ENCODE measurements around the gene PRAMEF6.
"Not testable (repeated sequence)": the region's sequence is repeated elsewhere in the genome, so short reads cannot be mapped to it uniquely, and the experiment has no call there.

Gene PRAMEF6

DNA sequence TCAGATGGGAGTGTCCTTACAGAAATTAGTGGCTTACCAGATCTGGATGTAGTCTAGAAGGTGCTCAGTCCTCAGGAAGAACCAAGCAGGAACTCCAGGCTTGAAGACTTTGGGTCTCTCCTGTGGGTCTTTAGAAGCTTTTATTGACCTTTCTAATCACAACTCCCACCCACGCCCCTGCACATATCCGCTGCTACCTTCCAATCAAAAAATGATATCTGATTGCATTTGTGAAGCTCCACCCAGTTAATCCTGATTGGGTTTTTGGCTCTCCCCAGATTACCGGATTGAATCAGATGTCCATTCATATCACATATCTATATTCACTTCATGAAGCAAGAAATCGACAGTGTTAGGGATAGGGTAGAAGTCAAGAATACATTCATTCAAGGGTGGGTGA, at the start of gene PRAMEF6:
Gene PRAMEF6, minus strand, starts transcription at position 101 of the 400 bp plus-strand sequence. CDS start 5,062 bp downstream, outside the sequence.
- DNase-seq: not testable (repeated sequence)

- DNase-seq: not testable (repeated sequence)
Measured at GRCh38 chr1:12924368-12924767, 23.0 kb downstream of the PRAMEF6 start.

DNA sequence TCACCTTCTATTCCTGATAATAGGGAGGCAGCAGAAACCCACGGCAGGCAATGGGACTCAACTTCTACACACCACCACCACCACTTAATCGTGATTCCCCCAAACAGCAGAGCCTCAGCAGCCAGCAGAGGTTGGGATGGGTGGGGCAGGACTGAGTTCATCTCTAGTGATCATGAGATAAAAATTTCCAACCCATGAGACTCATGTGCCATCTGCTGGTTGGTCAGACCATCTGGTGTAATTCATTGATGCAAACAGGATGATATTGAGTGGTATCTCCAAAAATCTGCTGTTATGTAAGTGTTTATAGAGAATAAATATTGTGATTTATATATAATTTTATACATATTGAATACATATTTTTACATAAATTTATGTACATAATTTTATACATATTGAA, 25.6 kb downstream of the PRAMEF6 start:
- DNase-seq: not testable (repeated sequence)

DNA sequence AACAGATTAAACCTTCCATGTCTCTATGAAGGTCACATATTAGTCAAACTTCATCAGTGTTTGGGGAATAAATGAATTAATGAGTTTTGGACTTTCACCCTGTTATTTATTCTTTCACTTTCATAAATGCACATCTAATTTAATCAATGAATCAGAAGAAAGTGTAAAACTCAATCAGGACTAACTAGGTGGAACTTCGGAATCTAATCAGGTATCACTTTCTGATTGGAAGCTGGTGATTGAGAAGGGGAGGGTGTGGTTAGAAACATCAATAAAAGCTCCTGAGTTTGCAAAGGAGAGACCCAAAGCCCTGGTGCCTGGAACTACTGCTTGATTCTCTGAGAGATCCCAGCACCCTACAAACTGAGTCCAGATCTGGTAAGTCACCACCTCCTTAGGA, 31.1 kb downstream of the PRAMEF6 start, which contains the start of gene PRAMEF7:
Gene PRAMEF7, plus strand, starts transcription at position 301 of the 400 bp plus-strand sequence. CDS start 1,083 bp downstream, outside the sequence.
- not testable (repeated sequence) for DNase-seq

- not testable (repeated sequence) for DNase-seq
Measured at GRCh38 chr1:12903793-12904572, 43.4 kb downstream of the PRAMEF6 start.

DNA sequence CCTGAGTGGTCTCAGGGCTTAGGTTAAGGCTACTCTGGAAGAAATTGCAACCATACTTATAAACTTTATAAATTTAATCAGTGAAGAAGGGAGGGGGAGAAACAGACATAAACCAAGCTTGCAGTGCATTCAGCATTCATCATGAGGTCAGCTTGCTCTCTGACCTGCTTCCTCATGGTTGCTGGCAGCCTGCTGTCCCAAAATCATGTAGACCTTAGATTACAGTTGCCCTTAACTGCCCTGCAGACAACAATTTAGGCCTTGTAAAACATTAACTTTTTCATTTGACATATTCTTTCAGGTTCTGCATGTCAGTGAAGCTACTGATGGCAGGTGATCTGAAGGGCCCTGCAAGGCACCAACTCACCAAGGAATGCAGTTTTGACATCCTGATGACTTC, 48.2 kb downstream of the PRAMEF6 start:
- DNase-seq: not testable (repeated sequence)

- not testable (repeated sequence) for DNase-seq
Measured at GRCh38 chr1:12898170-12898569, 49.2 kb downstream of the PRAMEF6 start, which contains the start of gene PRAMEF10. Gene PRAMEF10, minus strand, starts transcription at chr1:12898270. Its CDS starts 2,423 bp downstream, at chr1:12895847.
